RPMI7951 (cell line): ENCODE results near the gene SFN. TPM values are rescaled to one million over a fixed set of nuclear protein-coding genes. Genes with fewer than 3 reads are reported as not detected.
"Not testable (repeated sequence)": the region's sequence is repeated elsewhere in the genome, so short reads cannot be mapped to it uniquely, and the experiment has no call there.

Source experiments
- DNase-seq: peaks from one replicate; pipeline ENCODE4 v3.0.0-alpha.2; 2012; ENCODE audit warnings: low read depth
- total RNA-seq: library from RNA; depleted of rRNA; stranded (reverse); fragments of >200 nt; shearing (Covaris generic); gene quantifications from 2 replicates; pipeline ENCODE4 v1.2.3, GENCODE V29; 2014

Gene SFN
- total RNA-seq, 1 experiment from 2014 or later = not detected

- DNase-seq = no peak
Measured at GRCh38 chr1:26839339-26839722, 23.6 kb upstream of the SFN start.

GRCh38 chr1:26839779-26840178 lies 23.2 kb upstream of the SFN start:
- no peak for DNase-seq

- DNase-seq = no peak
Measured at GRCh38 chr1:26844424-26845196, 18.3 kb upstream of the SFN start.

GRCh38 chr1:26847826-26848225 lies 15.1 kb upstream of the SFN start:
- DNase-seq = not testable (repeated sequence)

- DNase-seq = no peak
Measured at GRCh38 chr1:26848499-26848898, 14.4 kb upstream of the SFN start.

- DNase-seq = peak; percentile 77
Measured at GRCh38 chr1:26848941-26849774, 13.8 kb upstream of the SFN start.

- DNase-seq = no peak
Measured at GRCh38 chr1:26851106-26851684, 11.8 kb upstream of the SFN start.

- DNase-seq = no peak
Measured at GRCh38 chr1:26852701-26853100, 10.2 kb upstream of the SFN start.

GRCh38 chr1:26853156-26853555 lies 9.8 kb upstream of the SFN start:
- peak; percentile 78 for DNase-seq

GRCh38 chr1:26853600-26853999 lies 9.3 kb upstream of the SFN start:
- DNase-seq = no peak

- no peak for DNase-seq
Measured at GRCh38 chr1:26854906-26855305, 8.0 kb upstream of the SFN start.

GRCh38 chr1:26855636-26856035 lies 7.3 kb upstream of the SFN start:
- no peak for DNase-seq

GRCh38 chr1:26856181-26856580 lies 6.8 kb upstream of the SFN start:
- no peak for DNase-seq

GRCh38 chr1:26856604-26857469 lies 6.1 kb upstream of the SFN start:
- no peak for DNase-seq

GRCh38 chr1:26857473-26858060 lies 5.4 kb upstream of the SFN start:
- no peak for DNase-seq

- no peak for DNase-seq
Measured at GRCh38 chr1:26858160-26858559, 4.8 kb upstream of the SFN start.

- DNase-seq = no peak
Measured at GRCh38 chr1:26858891-26859640, 3.9 kb upstream of the SFN start.

- peak; percentile 31 for DNase-seq
Measured at GRCh38 chr1:26861286-26861701, 1.7 kb upstream of the SFN start.

GRCh38 chr1:26861889-26862378 lies 1.0 kb upstream of the SFN start:
- no peak for DNase-seq

- no peak for DNase-seq
Measured at GRCh38 chr1:26863685-26864077, 732 bp downstream of the SFN start.
